Ovary (tissue), 9 donors: Measurements from ENCODE around the gene ZG16. TPM values are rescaled to one million over a fixed set of nuclear protein-coding genes. Genes with fewer than 3 reads are reported as not detected.
"Not testable (repeated sequence)": the region's sequence is repeated elsewhere in the genome, so short reads cannot be mapped to it uniquely, and the experiment has no call there.

ENCODE experiments used
- DNase-seq, 5 donors: peaks; one replicate each; pipeline ENCODE4 v3.0.0-alpha.2; 2019 to 2020
- H3K27ac ChIP-seq, 2 donors: fragments of 200-600 bp; one replicate each; pipeline versions ENCODE4 v1.5.1 to v1.8.0; 2019 to 2022
- H3K27me3 ChIP-seq: fragments of 200-600 bp; one replicate; pipeline ENCODE4 v1.8.0; 2022
- H3K36me3 ChIP-seq: fragments of 200-600 bp; sonication (generic); one replicate; pipeline ENCODE4 v1.5.1; 2019
- H3K4me1 ChIP-seq: one replicate; pipeline ENCODE4 v1.8.1; 2013; ENCODE audit warnings: mild to moderate bottlenecking, moderate library complexity; ENCODE audit not compliant: insufficient read depth
- H3K4me3 ChIP-seq: fragments of 200-600 bp; sonication (generic); one replicate; pipeline ENCODE4 v1.5.1; 2017
- H3K9me3 ChIP-seq, 2 donors: fragments of 200-600 bp in 1 of 2; sonication (generic) in 1 of 2; one replicate each; pipeline versions ENCODE4 v1.5.1 to v1.8.1; 2013 to 2019; ENCODE audit warnings: mild to moderate bottlenecking in 1 of 2, moderate library complexity in 1 of 2
- CTCF ChIP-seq, 3 donors: fragments of 450-650 bp in 2 of 3; fragments of 200-600 bp in 1 of 3; IDR thresholded peaks; one replicate each; pipeline versions ENCODE4 v1.5.1 to v1.8.0; 2016 to 2022; ENCODE audit warnings: antibody characterized with exemption in 3 of 3, mild to moderate bottlenecking in 1 of 3
- EP300 ChIP-seq: sonication (generic); formaldehyde crosslinking; IDR thresholded peaks from one replicate; pipeline ENCODE4 v1.6.1; 2017; ENCODE audit warnings: antibody characterized with exemption
- POLR2A ChIP-seq: fragments of 450-650 bp; IDR thresholded peaks from one replicate; pipeline ENCODE4 v1.6.1; 2017; ENCODE audit warnings: antibody characterized with exemption, mild to moderate bottlenecking, moderate library complexity
- WGBS, 3 donors: extraction: QIAGEN DNeasy Blood & Tissue Kit in 1 of 3; methylation state at CpG; one replicate each; pipeline versions ENCODE4 v1.1.5 to v1.1.7; 2013 to 2017; 5-methylcytosine and 5-hydroxymethylcytosine counted together
- intact Hi-C, 4 donors: fragments of 100-400 bp; cut with DNase I; formaldehyde crosslinking; loops; one replicate each; pipeline versions ENCODE4 v1.11.0 to v1.15.1; 2022 to 2023
- polyA plus RNA-seq, 2 donors: library from polyadenylated mRNA; stranded (reverse); fragments of 200-250 nt in 1 of 2; fragments of 350-450 nt in 1 of 2; fragmentation: Illumina TruSeq in 1 of 2; extraction: RNeasy Lipid Tissue Mini Kit (QIAGEN cat#74804) in 1 of 2; gene quantifications; one replicate each; pipeline ENCODE4 v1.2.3, GENCODE V29; 2013 to 2014
- total RNA-seq, 7 donors: library from RNA; depleted of rRNA in 2 of 7; stranded (reverse); fragments of >200 nt in 2 of 7; fragmentation: NEBNext Ultra II Directional in 3 of 7; extraction: Animal tissue kit (Norgen Biotek cat#: 25700) in 3 of 7; gene quantifications; one replicate each; pipeline versions ENCODE4 v1.1.0 to v1.2.4, GENCODE V29; 2016 to 2023
- donor health status: DM: no; HTN: no; CAD: no; lungs with moderate emphysema.
- donor health status: DM: no; HTN: no; CAD: no.
- donor health status: Bipolar disorder and iron deficiency.
- donor health status: DM: yes; HTN: yes; CAD: no.
- donor health status: DM: no; HTN: no; CAD: no.
- donor health status: DM: yes; HTN: yes; CAD: no.

Gene ZG16
- total and polyA plus RNA-seq, 9 donors = 0.07 to 0.48 (median 0.15) TPM; not detected in 6

- intact Hi-C loops = loop anchor here in 2 of 4 donors (2.0 to 10.0 kb wide), 2 partner anchors 24 to 46 kb away; partner anchors contain the start of gene C16orf54 (in 1 of the 2)
- H3K4me3 ChIP-seq = peak within 1 kb of the TSS; percentile 62
- WGBS, 3 donors = 0 to 1% (median 1%) methylated on average over 61 to 67 of the region's 67 CpGs
- H3K27me3 ChIP-seq = no peaks in the 10 kb centered on the region
- H3K4me1 ChIP-seq = peaks cover 14% of the 10 kb centered on the region
- DNase-seq = peak; percentile 99 to 100 (median 99)
- H3K36me3 ChIP-seq = no peaks in the 10 kb centered on the region
- H3K9me3 ChIP-seq = no peaks in the 10 kb centered on the region
- H3K27ac ChIP-seq = peak within 1 kb of the TSS; percentile 44 to 78
- no peak for TF ChIP-seq EP300
- TF ChIP-seq CTCF (IDR thresholded peaks at IDR 0.05) = peak; percentile 74 to 96 (median 90)
- TF ChIP-seq POLR2A = peak; percentile 48
Observed at GRCh38 chr16:29790183-29790948, 12.3 kb downstream of the ZG16 start, which contains the start of gene KIF22. KIF22 (plus strand) TSS chr16:29790751; CDS start chr16:29790760, 9 bp downstream.

GRCh38 chr16:29790949-29791844 lies 13.1 kb downstream of the ZG16 start:
- no peaks in the 10 kb centered on the region for H3K27me3 ChIP-seq
- H3K9me3 ChIP-seq = no peaks in the 10 kb centered on the region
- TF ChIP-seq CTCF (IDR thresholded peaks at IDR 0.05) (no peak), POLR2A (no peak)
- peak overlapping the region; percentile 62 for H3K4me3 ChIP-seq
- no peak for DNase-seq
- 2% methylated on average over 31 of the region's 31 CpGs for WGBS, 3 donors
- H3K36me3 ChIP-seq = no peaks in the 10 kb centered on the region
- no peak overlapping the region for H3K27ac ChIP-seq
- intact Hi-C loops = loop anchor here in 2 of 4 donors (2.0 to 10.0 kb wide), 2 partner anchors 24 to 46 kb away; partner anchors contain the start of gene C16orf54 (in 1 of the 2)
- H3K4me1 ChIP-seq = peaks cover 11% of the 10 kb centered on the region

GRCh38 chr16:29791845-29792807 lies 14.1 kb downstream of the ZG16 start:
- Histone ChIP-seq H3K27me3 (no peaks in the 10 kb centered on the region), H3K4me1 (peaks cover 11% of the 10 kb centered on the region), H3K9me3 (no peaks in the 10 kb centered on the region), H3K4me3 (no peak overlapping the region), H3K27ac (no peak overlapping the region), H3K36me3 (no peaks in the 10 kb centered on the region)
- TF ChIP-seq EP300 = no peak
- TF ChIP-seq CTCF (IDR thresholded peaks at IDR 0.05) = no peak
- TF ChIP-seq POLR2A = no peak
- no peak for DNase-seq
- intact Hi-C loops = loop anchor here in 2 of 4 donors (2.0 to 10.0 kb wide), 2 partner anchors 23 to 47 kb away; partner anchors contain the start of gene C16orf54 (in 1 of the 2)
- WGBS, 3 donors = 65 to 69% (median 67%) methylated on average over 9 of the region's 9 CpGs

- 83 to 87% (median 84%) methylated on average over 18 of the region's 18 CpGs for WGBS, 3 donors
Observed at GRCh38 chr16:29793153-29793552, 15.1 kb downstream of the ZG16 start.

More at GRCh38 chr16:29793153-29793552, 15.1 kb downstream of the ZG16 start:
- DNase-seq, H3K27ac ChIP-seq, H3K36me3 ChIP-seq, H3K9me3 ChIP-seq, H3K27me3 ChIP-seq, H3K4me3 ChIP-seq: not testable (repeated sequence)
- intact Hi-C loops = loop anchor here in 1 of 4 donors (10.0 kb wide), 1 partner anchor 48 kb away; the partner anchor contains the start of gene C16orf54
- H3K4me1 ChIP-seq = peaks cover 11% of the 10 kb centered on the region
